HepG2 (cell line): ENCODE data around the gene COPS7A. TPM values are rescaled to one million over a fixed set of nuclear protein-coding genes. Genes with fewer than 3 reads are reported as not detected.

ENCODE experiments used
- ATF1 ChIP-seq: IDR thresholded peaks from 2 replicates; pipeline ENCODE4 v1.6.1; 2016; ENCODE audit warnings: mild to moderate bottlenecking, control low read depth
- BCL6 ChIP-seq: IDR thresholded peaks from 2 replicates; pipeline ENCODE4 v1.6.1; 2016; ENCODE audit warnings: missing genetic modification reagents, missing compliant biosample characterization
- BORCS8-MEF2B ChIP-seq: sonication (generic); formaldehyde crosslinking; IDR thresholded peaks from 2 replicates; pipeline ENCODE4 v1.8.0; 2022; ENCODE audit warnings: mild to moderate bottlenecking, missing genetic modification reagents
- CBFB ChIP-seq: sonication (generic); formaldehyde crosslinking; IDR thresholded peaks from 2 replicates; pipeline ENCODE4 v1.4.0; 2020; ENCODE audit warnings: missing genetic modification reagents
- ERF ChIP-seq: IDR thresholded peaks from 2 replicates; pipeline ENCODE4 v1.6.1; 2018; ENCODE audit warnings: missing biosample characterization, missing genetic modification reagents
- HINFP ChIP-seq: sonication (generic); formaldehyde crosslinking; IDR thresholded peaks from 2 replicates; pipeline ENCODE4 v1.4.0; 2020; ENCODE audit warnings: low read depth, mild to moderate bottlenecking, missing genetic modification reagents
- HOXA7 ChIP-seq: sonication (generic); formaldehyde crosslinking; IDR thresholded peaks from 2 replicates; pipeline ENCODE4 v1.8.1; 2022; ENCODE audit warnings: mild to moderate bottlenecking, missing genetic modification reagents, moderate library complexity
- IKZF1 ChIP-seq: fragments of 450-650 bp; IDR thresholded peaks from 2 replicates; pipeline ENCODE4 v1.7.1; 2016
- KLF13 ChIP-seq: sonication (generic); formaldehyde crosslinking; IDR thresholded peaks from 2 replicates; pipeline ENCODE4 v1.4.0; 2020; ENCODE audit warnings: mild to moderate bottlenecking, missing genetic modification reagents
- MEIS2 ChIP-seq: sonication (generic); formaldehyde crosslinking; IDR thresholded peaks from 2 replicates; pipeline ENCODE4 v1.9.0; 2021; ENCODE audit warnings: mild to moderate bottlenecking, missing genetic modification reagents
- MZF1 ChIP-seq: sonication (generic); formaldehyde crosslinking; IDR thresholded peaks from 2 replicates; pipeline ENCODE4 v1.8.1; 2023; ENCODE audit warnings: mild to moderate bottlenecking, missing genetic modification reagents, borderline replicate concordance
- NCOA1 ChIP-seq: sonication (generic); formaldehyde crosslinking; IDR thresholded peaks from 2 replicates; pipeline ENCODE4 v1.9.0; 2021; ENCODE audit warnings: missing genetic modification reagents
- NR2C2 ChIP-seq: sonication (generic); formaldehyde crosslinking; IDR thresholded peaks from 2 replicates; pipeline ENCODE4 v1.4.0; 2020; ENCODE audit warnings: missing genetic modification reagents, mild to moderate bottlenecking, moderate library complexity, borderline replicate concordance
- RFXANK ChIP-seq: IDR thresholded peaks from 2 replicates; pipeline ENCODE4 v1.6.1; 2016
- YY1 ChIP-seq: IDR thresholded peaks from 2 replicates; pipeline ENCODE4 v1.6.1; 2011; ENCODE audit warnings: low read length, low read depth, moderate library complexity, mild to moderate bottlenecking; ENCODE audit not compliant: insufficient read depth, insufficient replicate concordance
- ZBTB1 ChIP-seq: sonication (generic); formaldehyde crosslinking; IDR thresholded peaks from 2 replicates; pipeline ENCODE4 v1.4.0; 2020; ENCODE audit warnings: missing genetic modification reagents, borderline replicate concordance
- ZBTB20 ChIP-seq: sonication (generic); formaldehyde crosslinking; IDR thresholded peaks from 2 replicates; pipeline ENCODE4 v1.8.1; 2023; ENCODE audit warnings: missing genetic modification reagents, low read depth, mild to moderate bottlenecking, borderline replicate concordance
- ZBTB7A ChIP-seq: sonication (generic); formaldehyde crosslinking; IDR thresholded peaks from 2 replicates; pipeline ENCODE4 v1.8.0; 2022; ENCODE audit warnings: mild to moderate bottlenecking, missing genetic modification reagents
- ZFX ChIP-seq: sonication (generic); formaldehyde crosslinking; IDR thresholded peaks from 2 replicates; pipeline ENCODE4 v1.4.0; 2020; ENCODE audit warnings: mild to moderate bottlenecking, low read depth, missing genetic modification reagents, moderate library complexity
- ZKSCAN1 ChIP-seq: fragments of 150-350 bp; IDR thresholded peaks from 2 replicates; pipeline ENCODE4 v1.6.1; 2014; ENCODE audit warnings: low read length
- ZMYM4 ChIP-seq: sonication (generic); formaldehyde crosslinking; IDR thresholded peaks from 2 replicates; pipeline ENCODE4 v1.8.1; 2023; ENCODE audit warnings: mild to moderate bottlenecking, missing genetic modification reagents
- ZNF10 ChIP-seq: sonication (generic); formaldehyde crosslinking; IDR thresholded peaks from 2 replicates; pipeline ENCODE4 v1.4.0; 2020; ENCODE audit warnings: mild to moderate bottlenecking, low read depth, missing genetic modification reagents, borderline replicate concordance
- ZNF333 ChIP-seq: sonication (generic); formaldehyde crosslinking; IDR thresholded peaks from 2 replicates; pipeline ENCODE4 v1.4.0; 2020; ENCODE audit warnings: mild to moderate bottlenecking, missing genetic modification reagents, borderline replicate concordance
- ZNF337 ChIP-seq: sonication (generic); formaldehyde crosslinking; IDR thresholded peaks from 2 replicates; pipeline ENCODE4 v1.5.1; 2020; ENCODE audit warnings: missing genetic modification reagents, low read depth, mild to moderate bottlenecking, borderline replicate concordance
- ZNF432 ChIP-seq: sonication (generic); formaldehyde crosslinking; IDR thresholded peaks from 2 replicates; pipeline ENCODE4 v1.5.0; 2020; ENCODE audit warnings: missing genetic modification reagents, mild to moderate bottlenecking, borderline replicate concordance
- ZNF691 ChIP-seq: sonication (generic); formaldehyde crosslinking; IDR thresholded peaks from 2 replicates; pipeline ENCODE4 v1.4.0; 2020; ENCODE audit warnings: missing genetic modification reagents, low read depth, mild to moderate bottlenecking, borderline replicate concordance
- ZNF746 ChIP-seq: sonication (generic); formaldehyde crosslinking; IDR thresholded peaks from 2 replicates; pipeline ENCODE4 v1.8.0; 2022; ENCODE audit warnings: mild to moderate bottlenecking, missing genetic modification reagents
- polyA plus RNA-seq, 8 experiments: library from polyadenylated mRNA; depleted of rRNA in 3 of 8; stranded (reverse) in 7 of 8; unstranded in 1 of 8; fragments of >200 nt; fragmentation: Illumina TruSeq in 4 of 8; extraction: Trizol in 4 of 8; gene quantifications; 2 replicates each; pipeline versions ENCODE4 v1.2.1 to v1.2.3, GENCODE V29; 2011 to 2016; ENCODE audit warnings: low read depth in 4 of 8, missing spikeins in 1 of 8, mixed read lengths in 1 of 8; ENCODE audit not compliant: insufficient read depth in 1 of 8
- total RNA-seq, 5 experiments: library from RNA; depleted of rRNA; stranded (reverse); fragments of >200 nt; fragmentation: Illumina TruSeq; extraction: Trizol; gene quantifications; 2 replicates each; pipeline ENCODE4 v1.2.3, GENCODE V29; 2016; ENCODE audit warnings: low read depth in 1 of 5

COPS7A gene
- total and polyA plus RNA-seq, 2 of the 13 experiments (the other 11 are each of a cell fraction or from before 2014, with no cell fraction given), result 40.0 to 73.6 TPM

GRCh38 chr12:6752921-6753771 is 29.3 kb downstream of the COPS7A start, which contains the start of gene MLF2 (continued):
- TF ChIP-seq MEIS2 (CRISPR knock-in tag) (peak; percentile 29; the same call in 1 of the 2 replicates), ATF1 (CRISPR knock-in tag) (peak; percentile 90), ZMYM4 (peak; percentile 23), ZNF432 (no peak), KLF13 (CRISPR knock-in tag) (0 out of 2 replicates have a peak, but pooled peaks have one; percentile 24), ZBTB20 (CRISPR knock-in tag) (0 out of 2 replicates have a peak, but pooled peaks have one; percentile 12), ZNF746 (CRISPR knock-in tag) (peak; percentile 43; the same call in 1 of the 2 replicates), ZBTB1 (CRISPR knock-in tag) (no peak), MZF1 (no peak), RFXANK (CRISPR knock-in tag) (peak; percentile 54; the same call in 1 of the 2 replicates), ZFX (CRISPR knock-in tag) (peak; percentile 98), HOXA7 (CRISPR knock-in tag) (no peak), YY1 (peak; percentile 43), BCL6 (CRISPR knock-in tag) (no peak; the same call in 1 of the 2 replicates), ZNF10 (CRISPR knock-in tag) (no peak), BORCS8-MEF2B (CRISPR knock-in tag) (peak; percentile 62; the same call in 1 of the 2 replicates), NCOA1 (0 out of 2 replicates have a peak, but pooled peaks have one; percentile 27), IKZF1 (no peak), CBFB (CRISPR knock-in tag) (peak; percentile 24), ZNF691 (CRISPR knock-in tag) (peak; percentile 69; the same call in 1 of the 2 replicates), ZKSCAN1 (no peak), ZNF337 (CRISPR knock-in tag) (peak; percentile 80; the same call in 1 of the 2 replicates), ZNF333 (CRISPR knock-in tag) (peak; percentile 87), NR2C2 (CRISPR knock-in tag) (peak; percentile 80), HINFP (no peak), ERF (CRISPR knock-in tag) (peak; percentile 70; the same call in 1 of the 2 replicates), ZBTB7A (CRISPR knock-in tag) (peak; percentile 77; the same call in 1 of the 2 replicates)
